Activated naive CD4-positive, alpha-beta T cell treated with Interleukin-2 at 50 U/mL for 16 hours (primary cell): Measurements from ENCODE around the gene SMURF2.

Source experiments
- DNase-seq: peaks from one replicate; pipeline ENCODE4 v3.0.0-alpha.2; 2020

SMURF2 gene

GRCh38 chr17:64499805-64500486 is 162.2 kb downstream of the SMURF2 start:
- no peak for DNase-seq

- no peak for DNase-seq
Measured at GRCh38 chr17:64498308-64499203, 163.6 kb downstream of the SMURF2 start.

- no peak for DNase-seq
Measured at GRCh38 chr17:64497565-64498035, 164.5 kb downstream of the SMURF2 start.

- peak; percentile 96 for DNase-seq
Measured at GRCh38 chr17:64496786-64497564, 165.1 kb downstream of the SMURF2 start, which contains the start of gene POLG2. Gene POLG2, minus strand, starts transcription at chr17:64497054. Its CDS starts 86 bp downstream, at chr17:64496968.

- no peak for DNase-seq
Measured at GRCh38 chr17:64496348-64496785, 165.7 kb downstream of the SMURF2 start.
